KOPT-K1 (cell line): ENCODE data around the gene ZC3H12D.
"Not testable (repeated sequence)": the region's sequence is repeated elsewhere in the genome, so short reads cannot be mapped to it uniquely, and the experiment has no call there.

Source experiments
- H3K27ac ChIP-seq: fragments of 200-600 bp; sonication (generic); 2 replicates; pipeline ENCODE4 v1.5.1; 2016; ENCODE audit warnings: antibody characterized with exemption, mild to moderate bottlenecking, low read depth, low read length; ENCODE audit not compliant: poor library complexity, severe bottlenecking
- H3K36me3 ChIP-seq: fragments of 200-600 bp; sonication (generic); 2 replicates; pipeline ENCODE4 v1.5.1; 2017; ENCODE audit warnings: antibody characterized with exemption, mild to moderate bottlenecking, low read length, moderate library complexity; ENCODE audit not compliant: insufficient read depth
- H3K9me3 ChIP-seq: fragments of 200-600 bp; sonication (generic); 2 replicates; pipeline ENCODE4 v1.5.1; 2017; ENCODE audit warnings: antibody characterized with exemption, low read length, mild to moderate bottlenecking; ENCODE audit not compliant: insufficient read depth, poor library complexity, severe bottlenecking

The ZC3H12D gene

GRCh38 chr6:149445095-149445466 is 39.7 kb downstream of the ZC3H12D start:
- H3K9me3 ChIP-seq: no peaks in the 10 kb centered on the region
- H3K36me3 ChIP-seq: no peaks in the 10 kb centered on the region
- H3K27ac ChIP-seq: no peak overlapping the region

DNA sequence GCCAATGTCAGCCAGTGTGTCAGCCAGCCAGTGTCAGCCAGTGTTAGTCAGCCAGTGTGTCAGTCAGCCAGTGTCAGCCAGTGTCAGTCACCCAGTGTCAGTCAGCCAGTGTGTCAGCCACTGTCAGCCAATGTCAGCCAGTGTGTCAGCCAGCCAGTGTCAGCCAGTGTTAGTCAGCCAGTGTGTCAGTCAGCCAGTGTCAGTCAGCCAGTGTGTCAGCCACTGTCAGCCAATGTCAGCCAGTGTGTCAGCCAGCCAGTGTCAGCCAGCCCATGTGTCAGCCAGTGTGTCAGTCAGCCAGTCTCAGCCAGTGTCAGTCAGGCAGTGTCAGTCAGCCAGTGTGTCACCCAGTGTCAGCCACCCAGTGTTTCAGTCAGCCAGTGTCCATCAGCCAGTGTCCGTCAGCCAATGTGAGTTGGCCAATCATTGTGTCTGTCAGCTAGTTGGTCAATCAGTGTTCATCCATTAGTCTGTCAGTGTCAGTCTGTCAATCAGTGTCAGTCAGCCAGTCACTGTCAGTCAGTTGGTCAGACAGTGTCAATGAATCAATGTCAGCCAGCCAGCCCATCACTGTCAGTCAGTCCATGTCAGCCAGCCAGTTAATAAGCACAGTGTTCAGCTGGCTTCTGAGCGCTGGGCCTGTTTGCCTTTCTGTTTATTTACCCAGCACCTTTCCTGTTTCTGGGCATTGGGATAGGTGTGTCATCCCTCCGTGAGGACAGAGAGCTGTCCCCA is 40.3 kb downstream of the ZC3H12D start:
- not testable (repeated sequence) for H3K36me3 ChIP-seq, H3K9me3 ChIP-seq, H3K27ac ChIP-seq

DNA sequence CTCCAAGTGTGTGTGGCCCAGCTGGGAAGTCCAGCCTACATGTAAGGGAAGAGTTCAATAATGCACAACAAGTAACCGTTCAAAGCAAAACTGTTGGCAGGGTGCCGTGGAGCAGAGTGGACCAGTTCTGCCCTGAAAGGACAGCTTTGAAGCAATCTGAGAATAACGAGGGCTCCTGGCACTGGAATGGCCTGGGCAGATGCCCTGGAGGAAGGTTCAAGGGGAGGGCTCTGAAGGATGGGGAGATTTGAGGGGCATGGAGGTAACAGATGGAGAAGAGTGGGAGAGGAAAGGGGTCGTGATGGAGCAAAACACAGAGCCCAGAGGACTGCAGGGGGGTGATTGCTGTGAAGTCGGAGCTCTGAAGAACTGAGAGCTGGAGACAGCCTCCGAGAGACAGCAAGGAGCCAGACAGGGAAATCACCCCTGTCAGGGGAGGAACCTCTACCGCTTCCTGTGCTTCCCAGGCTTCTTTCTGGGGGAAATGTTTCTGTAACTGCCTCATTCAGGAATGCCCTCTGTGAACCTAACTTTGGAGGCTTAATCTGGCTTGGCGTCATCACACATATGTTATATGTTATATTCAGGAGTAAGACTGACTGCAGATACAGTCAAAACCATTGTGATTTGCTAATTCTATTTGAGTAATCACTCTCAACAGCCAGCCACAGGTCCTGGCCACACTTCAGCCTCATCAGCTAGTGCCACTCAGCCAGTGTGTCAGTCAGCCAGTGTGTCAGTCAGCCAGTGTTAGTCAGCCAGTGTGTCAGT is 41.2 kb downstream of the ZC3H12D start:
- Histone ChIP-seq H3K36me3 (no peaks in the 10 kb centered on the region), H3K9me3 (no peaks in the 10 kb centered on the region), H3K27ac (no peak overlapping the region)

- Histone ChIP-seq H3K9me3 (no peaks in the 10 kb centered on the region), H3K36me3 (no peaks in the 10 kb centered on the region), H3K27ac (no peak overlapping the region)
Observed at GRCh38 chr6:149441740-149442139, 43.1 kb downstream of the ZC3H12D start.

DNA sequence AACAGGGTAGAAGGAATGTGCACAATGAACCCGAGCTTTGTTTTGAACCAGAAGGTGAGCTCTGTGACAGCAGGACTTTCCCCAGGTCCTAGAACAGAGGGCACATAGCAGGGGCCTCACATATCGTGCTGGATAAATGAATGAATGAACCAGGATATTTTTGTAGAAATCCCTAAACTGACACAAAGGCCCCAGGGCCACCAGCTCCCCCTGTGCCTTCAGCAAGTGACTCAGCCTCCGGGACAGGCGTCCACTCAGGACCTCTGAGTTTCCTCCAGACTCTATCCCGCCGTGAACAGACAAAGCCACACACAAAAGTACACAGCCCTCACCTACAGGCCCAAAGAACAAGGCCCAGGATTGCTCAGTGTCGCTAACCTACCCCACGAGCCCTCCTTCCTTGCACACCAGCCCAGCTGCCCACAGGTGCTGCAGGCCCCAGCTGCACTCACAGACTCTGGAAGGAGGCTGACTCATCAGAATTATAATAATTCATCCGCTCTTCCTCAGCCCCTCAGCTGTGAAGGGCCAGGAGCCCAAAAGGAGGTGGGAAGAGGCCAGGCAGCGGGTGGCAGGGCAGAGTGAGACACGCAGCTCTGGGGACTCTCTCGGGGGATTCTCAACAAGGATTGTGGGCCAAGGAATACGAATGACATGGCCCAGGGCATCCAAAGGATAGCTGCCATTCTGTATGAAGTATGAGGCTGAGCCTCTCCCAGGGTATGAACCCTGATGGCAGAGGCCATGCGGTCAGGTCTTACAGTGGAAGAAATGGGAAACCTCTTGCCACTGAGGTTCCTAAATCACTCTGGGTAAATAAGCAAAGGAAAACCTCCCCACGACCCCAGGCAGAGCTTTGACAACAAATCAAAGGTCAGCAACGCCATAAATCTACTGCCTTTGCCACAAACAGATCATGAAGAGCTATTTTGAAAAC is 43.8 kb downstream of the ZC3H12D start:
- H3K27ac ChIP-seq: no peak overlapping the region
- no peaks in the 10 kb centered on the region for H3K9me3 ChIP-seq
- no peaks in the 10 kb centered on the region for H3K36me3 ChIP-seq

- H3K36me3 ChIP-seq: no peaks in the 10 kb centered on the region
- H3K27ac ChIP-seq: no peak overlapping the region
- no peaks in the 10 kb centered on the region for H3K9me3 ChIP-seq
Observed at GRCh38 chr6:149439626-149440025, 45.2 kb downstream of the ZC3H12D start.

- Histone ChIP-seq H3K27ac (no peak overlapping the region), H3K36me3 (no peaks in the 10 kb centered on the region), H3K9me3 (no peaks in the 10 kb centered on the region)
Observed at GRCh38 chr6:149438855-149439254, 46.0 kb downstream of the ZC3H12D start.

GRCh38 chr6:149437212-149437611 is 47.6 kb downstream of the ZC3H12D start:
- Histone ChIP-seq H3K36me3 (no peaks in the 10 kb centered on the region), H3K27ac (no peak overlapping the region), H3K9me3 (no peaks in the 10 kb centered on the region)

DNA sequence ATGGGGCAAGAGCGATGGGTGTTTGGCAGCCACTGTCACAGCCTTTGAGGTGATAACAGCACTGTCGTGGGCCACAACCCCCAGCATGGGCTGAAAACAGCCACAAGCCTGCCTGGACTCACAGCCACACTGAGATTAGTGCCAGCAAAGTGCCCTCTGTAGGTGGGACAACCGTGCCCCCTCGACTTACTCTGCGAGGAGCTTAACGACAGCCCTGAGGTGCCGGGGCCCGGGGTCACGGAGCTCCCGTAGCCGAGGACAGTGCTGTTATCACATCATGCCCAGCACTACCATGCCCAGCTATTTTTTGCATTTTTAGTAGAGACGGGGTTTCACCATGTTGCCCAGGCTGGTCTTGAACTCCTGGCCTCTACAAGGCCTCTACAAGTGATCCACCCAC is 48.2 kb downstream of the ZC3H12D start:
- Histone ChIP-seq H3K9me3 (no peaks in the 10 kb centered on the region), H3K27ac (no peak overlapping the region), H3K36me3 (no peaks in the 10 kb centered on the region)

- H3K9me3 ChIP-seq: no peaks in the 10 kb centered on the region
- H3K36me3 ChIP-seq: no peaks in the 10 kb centered on the region
- H3K27ac ChIP-seq: no peak overlapping the region
Observed at GRCh38 chr6:149435919-149436586, 48.8 kb downstream of the ZC3H12D start.

DNA sequence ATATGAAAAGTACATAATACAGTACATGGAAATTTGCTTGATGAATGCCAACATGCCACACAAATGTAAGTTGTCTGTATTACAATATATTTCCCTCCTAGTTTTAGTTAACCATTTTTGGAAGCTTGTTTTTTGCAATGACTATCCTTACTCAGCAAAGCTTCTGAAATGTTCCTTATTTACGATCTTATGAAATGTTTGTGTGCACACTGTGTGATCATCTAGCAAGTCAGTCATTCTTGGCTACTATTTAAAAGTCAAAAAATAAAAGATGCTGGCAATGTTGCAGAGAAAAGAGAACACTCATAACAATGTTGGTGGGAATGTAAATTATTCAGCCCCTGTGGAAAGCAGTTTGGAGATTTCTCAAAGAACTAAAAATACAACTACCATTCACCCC is 50.9 kb downstream of the ZC3H12D start:
- Histone ChIP-seq H3K9me3 (no peaks in the 10 kb centered on the region), H3K27ac (no peak overlapping the region), H3K36me3 (no peaks in the 10 kb centered on the region)

DNA sequence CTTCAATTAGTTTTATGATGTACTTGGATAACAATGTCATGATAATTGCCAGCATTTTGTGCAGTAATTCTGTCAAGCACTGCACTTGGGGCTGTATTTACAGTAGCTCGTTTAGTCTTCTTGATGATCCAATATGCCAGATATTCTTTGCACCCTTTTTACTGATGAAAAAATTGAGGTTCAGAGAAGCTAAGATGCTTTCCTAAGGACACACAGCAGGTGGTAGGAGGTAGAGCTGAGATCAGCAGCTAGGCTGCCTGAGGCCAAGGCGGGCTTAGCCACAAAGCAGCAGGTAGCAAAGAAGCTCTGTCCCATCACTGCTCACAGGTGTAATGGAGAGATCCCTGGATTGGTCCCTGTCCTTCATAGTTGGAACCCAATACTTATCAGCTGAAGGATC is 51.4 kb downstream of the ZC3H12D start:
- Histone ChIP-seq H3K9me3 (no peaks in the 10 kb centered on the region), H3K36me3 (no peaks in the 10 kb centered on the region), H3K27ac (no peak overlapping the region)

- no peaks in the 10 kb centered on the region for H3K9me3 ChIP-seq
- H3K36me3 ChIP-seq: no peaks in the 10 kb centered on the region
- no peak overlapping the region for H3K27ac ChIP-seq
Observed at GRCh38 chr6:149431905-149432775, 52.7 kb downstream of the ZC3H12D start.
